Measurements from ENCODE around the gene FNDC3A.

Gene FNDC3A

GRCh38 chr13:49206641-49207040, 230.9 kb downstream of the FNDC3A start:
- DNase-seq (ENCODE audit: low read depth) = no peak
- TF ChIP-seq CTCF (conservative IDR thresholded peaks at IDR 0.05; ENCODE audit: low read depth, low read length) = no peak
- H3K4me3 ChIP-seq (ENCODE audit: low read length) = no peak overlapping the region

GRCh38 chr13:49208619-49209018, 232.9 kb downstream of the FNDC3A start:
- H3K4me3 ChIP-seq (ENCODE audit: low read length) = no peak overlapping the region
- no peak for DNase-seq (ENCODE audit: low read depth)
- TF ChIP-seq CTCF (conservative IDR thresholded peaks at IDR 0.05; ENCODE audit: low read depth, low read length) = no peak

DNA sequence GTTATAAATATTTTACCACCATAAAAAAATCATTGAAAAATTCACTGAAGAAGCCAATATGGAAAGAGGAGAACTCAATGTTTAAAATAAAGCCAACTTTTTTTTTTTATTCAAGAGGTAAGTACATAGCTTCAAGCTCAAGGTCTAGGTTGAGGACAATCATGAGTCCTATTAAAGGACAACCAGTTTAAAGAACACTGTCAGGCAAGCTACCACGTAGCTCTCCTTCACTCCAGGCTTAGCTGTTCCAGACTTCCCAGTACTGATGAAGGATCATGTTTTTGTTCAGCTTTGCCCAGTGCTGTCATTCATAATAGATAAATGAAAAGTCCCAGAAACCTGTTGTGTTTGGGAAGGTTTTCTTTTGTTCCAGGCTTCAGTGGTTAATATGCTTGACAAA, 234.4 kb downstream of the FNDC3A start:
- TF ChIP-seq CTCF (conservative IDR thresholded peaks at IDR 0.05; ENCODE audit: low read depth, low read length) = no peak
- no peak for DNase-seq (ENCODE audit: low read depth)
- H3K4me3 ChIP-seq (ENCODE audit: low read length) = no peak overlapping the region

DNA sequence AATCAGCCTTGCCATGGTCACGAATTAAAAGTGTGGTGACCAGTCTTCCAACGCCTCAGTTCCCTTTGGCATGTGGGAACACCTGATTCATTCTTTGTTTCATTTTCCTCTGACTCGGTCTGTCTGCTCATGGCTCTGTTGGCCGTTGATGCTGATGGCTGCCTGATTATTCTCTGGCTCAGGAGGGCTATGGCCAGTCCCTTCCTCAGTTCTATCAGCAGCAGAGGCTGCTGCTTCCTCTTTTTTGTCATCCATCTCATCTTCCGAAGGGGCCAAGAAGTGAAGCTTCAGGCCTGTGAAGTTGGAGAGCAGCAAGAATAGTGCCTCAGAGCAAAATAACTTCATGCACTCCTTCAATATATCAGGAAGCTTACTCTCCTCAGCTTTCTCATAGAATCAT, 235.0 kb downstream of the FNDC3A start:
- DNase-seq (ENCODE audit: low read depth) = no peak
- no peak for TF ChIP-seq CTCF (conservative IDR thresholded peaks at IDR 0.05; ENCODE audit: low read depth, low read length)
- no peak overlapping the region for H3K4me3 ChIP-seq (ENCODE audit: low read length)

- no peak for TF ChIP-seq CTCF (conservative IDR thresholded peaks at IDR 0.05; ENCODE audit: low read depth, low read length)
- DNase-seq (ENCODE audit: low read depth) = no peak
- no peak overlapping the region for H3K4me3 ChIP-seq (ENCODE audit: low read length)
These were observed 237.8 kb downstream of the FNDC3A start for GRCh38 chr13:49213539-49213938.

DNA sequence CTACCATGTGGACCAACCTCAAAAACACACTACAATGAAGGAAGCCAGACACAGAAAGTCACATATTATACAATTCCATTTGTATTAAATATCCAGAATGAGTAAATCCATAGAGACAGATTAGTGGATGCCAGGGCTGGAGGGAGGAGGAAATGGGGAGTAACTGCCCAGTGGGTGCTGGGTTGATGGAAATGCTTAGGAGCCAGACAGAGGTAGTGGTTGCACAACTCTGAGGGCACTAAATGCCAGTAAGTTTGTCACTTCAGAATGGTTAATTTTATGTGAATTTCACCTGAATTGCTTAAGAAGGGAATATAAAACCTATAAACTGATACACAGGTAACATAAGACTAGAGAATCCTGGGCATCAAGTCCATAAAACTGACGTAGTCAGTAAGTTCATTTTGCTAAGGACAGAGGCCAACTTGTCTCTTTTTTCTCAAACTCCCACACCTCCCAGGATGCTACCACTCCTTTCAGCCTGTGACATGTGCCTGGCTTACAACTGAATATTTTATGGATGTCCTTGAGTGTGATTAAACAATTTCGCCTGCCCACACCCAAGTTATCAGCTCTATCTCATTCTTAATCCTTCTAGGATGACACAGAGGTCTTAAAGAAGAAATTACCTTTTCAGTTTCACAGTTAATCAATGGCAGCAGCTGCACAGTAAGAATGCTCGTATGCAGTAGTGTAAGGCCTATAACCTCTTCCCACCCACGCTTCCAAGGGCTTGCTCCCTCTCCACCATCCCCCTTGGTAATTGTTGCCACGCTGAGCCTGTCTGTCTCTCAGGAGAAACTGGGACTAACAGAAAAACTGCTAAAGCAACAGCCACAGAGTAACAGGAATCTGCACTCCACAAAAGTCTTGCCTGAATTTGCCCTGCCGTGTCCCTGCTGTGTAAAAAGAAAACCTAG, 238.5 kb downstream of the FNDC3A start:
- DNase-seq (ENCODE audit: low read depth) = no peak
- no peak overlapping the region for H3K4me3 ChIP-seq (ENCODE audit: low read length)
- TF ChIP-seq CTCF (conservative IDR thresholded peaks at IDR 0.05; ENCODE audit: low read depth, low read length) = no peak

DNA sequence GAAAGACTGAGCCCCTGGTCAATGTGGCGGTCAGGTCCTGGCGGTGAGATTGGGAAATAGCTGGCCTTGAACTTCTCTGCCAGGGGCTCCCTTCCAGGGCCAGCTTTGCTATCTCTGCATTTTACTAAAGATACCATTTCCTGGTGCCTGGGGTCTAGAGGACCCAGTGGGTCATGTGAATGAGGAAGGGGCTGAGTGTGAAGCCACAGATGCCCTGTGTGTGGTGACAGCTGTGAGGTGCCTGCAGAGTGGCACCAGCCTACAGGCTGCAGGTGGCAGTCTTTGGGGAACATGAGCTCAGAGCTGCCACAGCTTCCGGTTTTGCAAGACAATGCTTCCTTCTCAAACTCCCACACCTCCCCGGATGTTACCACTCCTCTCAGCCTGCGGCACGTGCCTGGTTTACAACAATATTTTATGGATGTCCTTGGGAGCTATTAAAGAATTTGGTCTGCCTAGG, 239.2 kb downstream of the FNDC3A start:
- H3K4me3 ChIP-seq (ENCODE audit: low read length) = no peak overlapping the region
- peak; percentile 23 for TF ChIP-seq CTCF (conservative IDR thresholded peaks at IDR 0.05; ENCODE audit: low read depth, low read length)
- DNase-seq (ENCODE audit: low read depth) = no peak

Data from retinal pigment epithelial cell (primary cell).